Loucy (cell line): Measurements from ENCODE around the gene BTBD10.
A peak's percentile ranks its signal among the peaks of the same experiment; 100 is the strongest.

Experiments
- H2AFZ ChIP-seq: fragments of 200-600 bp; sonication (generic); 2 replicates; pipeline ENCODE4 v1.6.0; 2016; ENCODE audit warnings: antibody characterized with exemption, mild to moderate bottlenecking, low read length, moderate library complexity
- H3F3A ChIP-seq: fragments of 200-600 bp; 2 replicates; pipeline ENCODE4 v1.6.0; 2016; ENCODE audit warnings: antibody characterized with exemption, low read depth, mild to moderate bottlenecking
- H3K27me3 ChIP-seq: fragments of 200-600 bp; sonication (generic); 2 replicates; pipeline ENCODE4 v1.6.1; 2014; ENCODE audit warnings: low read length, mild to moderate bottlenecking; ENCODE audit not compliant: insufficient read depth, poor library complexity, severe bottlenecking
- H3K36me3 ChIP-seq: fragments of 200-600 bp; sonication (generic); 2 replicates; pipeline ENCODE4 v1.6.1; 2016; ENCODE audit warnings: low read length; ENCODE audit not compliant: insufficient read depth
- H3K4me1 ChIP-seq: fragments of 200-600 bp; sonication (generic); 2 replicates; pipeline ENCODE4 v1.5.1; 2014; ENCODE audit warnings: low read length, mild to moderate bottlenecking; ENCODE audit not compliant: insufficient read depth, poor library complexity, severe bottlenecking
- H3K4me2 ChIP-seq: fragments of 200-600 bp; sonication (generic); 2 replicates; pipeline ENCODE4 v1.6.0; 2014; ENCODE audit warnings: antibody characterized with exemption, low read length, low read depth, mild to moderate bottlenecking; ENCODE audit not compliant: poor library complexity, severe bottlenecking
- H3K4me3 ChIP-seq: fragments of 200-600 bp; sonication (generic); 2 replicates; pipeline ENCODE4 v1.5.1; 2014; ENCODE audit warnings: low read length, mild to moderate bottlenecking, mixed read lengths; ENCODE audit not compliant: poor library complexity, severe bottlenecking
- H3K79me2 ChIP-seq: fragments of 200-600 bp; sonication (generic); 2 replicates; pipeline ENCODE4 v1.6.1; 2014; ENCODE audit warnings: low read length; ENCODE audit not compliant: insufficient read depth
- H3K9ac ChIP-seq: fragments of 200-600 bp; sonication (generic); 2 replicates; pipeline ENCODE4 v1.6.0; 2014; ENCODE audit warnings: mild to moderate bottlenecking, low read depth, low read length, moderate library complexity; ENCODE audit not compliant: poor library complexity, severe bottlenecking
- H3K9me2 ChIP-seq: fragments of 200-600 bp; sonication (generic); replicated peaks from 2 replicates; pipeline ENCODE4 v1.6.1; 2016; ENCODE audit warnings: low read depth, low read length, mixed read lengths
- H3K9me3 ChIP-seq: fragments of 200-600 bp; sonication (generic); 2 replicates; pipeline ENCODE4 v1.6.1; 2014; ENCODE audit warnings: mild to moderate bottlenecking, antibody characterized with exemption, low read length, low read depth; ENCODE audit not compliant: insufficient read depth
- H4K20me1 ChIP-seq: fragments of 200-600 bp; sonication (generic); 2 replicates; pipeline ENCODE4 v1.6.0; 2014; ENCODE audit warnings: antibody characterized with exemption, low read length, mild to moderate bottlenecking; ENCODE audit not compliant: insufficient read depth, poor library complexity, severe bottlenecking
- EZH2phosphoT487 ChIP-seq: fragments of 200-600 bp; IDR thresholded peaks from 2 replicates; pipeline ENCODE4 v1.6.1; 2018; ENCODE audit warnings: antibody characterized with exemption, mild to moderate bottlenecking, moderate library complexity, borderline replicate concordance
- TF ChIP-seq, protein P1 (sequence below): fragments of 200-600 bp; sonication (generic); conservative IDR thresholded peaks from 2 replicates; pipeline ENCODE4 v1.5.1; 2014; ENCODE audit warnings: mild to moderate bottlenecking, antibody characterized with exemption, low read length

The BTBD10 gene

DNA sequence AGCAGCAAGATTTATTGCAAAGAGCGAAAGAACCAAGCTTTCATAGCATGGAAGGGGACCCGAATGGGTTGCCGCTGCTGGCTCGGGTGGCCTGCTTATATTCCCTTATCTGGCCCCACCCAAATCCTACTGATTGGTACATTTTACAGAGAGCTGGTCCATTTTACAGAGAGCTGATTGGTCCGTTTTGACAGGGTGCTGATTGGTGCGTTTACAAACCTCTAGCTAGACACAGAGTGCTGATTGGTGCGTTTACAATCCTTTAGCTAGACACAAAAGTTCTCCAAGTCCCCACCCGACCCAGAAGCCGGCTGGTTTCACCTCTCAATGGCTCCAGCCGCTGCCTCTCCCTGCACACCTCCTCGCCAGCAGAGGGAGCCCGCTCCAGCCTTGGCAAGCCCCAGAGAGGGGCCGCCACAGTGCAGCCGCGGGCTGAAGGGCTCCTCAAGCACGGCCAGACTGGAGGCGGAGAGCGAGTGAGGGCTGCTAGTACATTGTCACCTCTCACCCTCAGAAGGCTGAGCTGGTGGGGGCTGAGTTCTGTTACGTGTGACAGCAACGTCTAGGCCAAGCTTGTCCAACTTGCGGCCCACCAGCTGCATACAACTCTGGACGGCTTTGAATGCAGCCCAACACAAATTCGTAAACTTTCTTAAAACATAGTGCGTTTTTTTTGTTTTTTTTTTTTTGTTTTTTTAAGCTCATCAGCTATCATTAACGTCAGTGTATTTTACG, 24.1 kb upstream of the BTBD10 start:
- H2AFZ ChIP-seq = no peak overlapping the region

DNA sequence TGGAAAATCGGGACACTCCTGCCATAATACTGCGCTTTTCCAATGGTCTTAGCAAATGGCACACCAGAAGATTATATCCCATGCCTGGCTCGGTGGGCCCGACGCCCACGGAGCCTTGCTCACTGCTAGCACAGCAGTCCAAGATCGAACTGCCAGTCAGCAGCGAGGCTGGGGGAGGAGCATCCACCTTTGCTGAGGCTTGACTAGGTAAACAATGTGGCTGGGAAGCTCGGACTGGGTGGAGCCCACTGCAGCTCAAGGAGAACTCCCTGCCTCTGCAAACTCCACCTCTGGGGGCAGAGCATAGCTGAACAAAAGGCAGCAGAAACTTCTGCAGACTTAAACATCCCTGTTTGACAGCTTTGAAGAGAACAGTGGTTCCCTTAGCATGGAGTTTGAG, 17.2 kb upstream of the BTBD10 start:
- H3K4me2 ChIP-seq = no peak overlapping the region
- no peaks in the 10 kb centered on the region for H3K36me3 ChIP-seq
- H2AFZ ChIP-seq = no peak overlapping the region
- H3F3A ChIP-seq = no peaks in the 10 kb centered on the region
- no peak for TF ChIP-seq EZH2phosphoT487
- H3K79me2 ChIP-seq = no peaks in the 10 kb centered on the region
- H3K27me3 ChIP-seq = no peaks in the 10 kb centered on the region
- H3K9ac ChIP-seq = no peak overlapping the region
- no peaks in the 10 kb centered on the region; the same call in 1 of the 2 replicates for H3K9me3 ChIP-seq
- no peaks in the 10 kb centered on the region for H4K20me1 ChIP-seq
- H3K4me3 ChIP-seq = no peak overlapping the region
- no peaks in the 10 kb centered on the region for H3K9me2 ChIP-seq
- H3K4me1 ChIP-seq = no peaks in the 10 kb centered on the region

More for the DNA sequence above, 24.1 kb upstream of the BTBD10 start:
- TF ChIP-seq, protein P1, sequence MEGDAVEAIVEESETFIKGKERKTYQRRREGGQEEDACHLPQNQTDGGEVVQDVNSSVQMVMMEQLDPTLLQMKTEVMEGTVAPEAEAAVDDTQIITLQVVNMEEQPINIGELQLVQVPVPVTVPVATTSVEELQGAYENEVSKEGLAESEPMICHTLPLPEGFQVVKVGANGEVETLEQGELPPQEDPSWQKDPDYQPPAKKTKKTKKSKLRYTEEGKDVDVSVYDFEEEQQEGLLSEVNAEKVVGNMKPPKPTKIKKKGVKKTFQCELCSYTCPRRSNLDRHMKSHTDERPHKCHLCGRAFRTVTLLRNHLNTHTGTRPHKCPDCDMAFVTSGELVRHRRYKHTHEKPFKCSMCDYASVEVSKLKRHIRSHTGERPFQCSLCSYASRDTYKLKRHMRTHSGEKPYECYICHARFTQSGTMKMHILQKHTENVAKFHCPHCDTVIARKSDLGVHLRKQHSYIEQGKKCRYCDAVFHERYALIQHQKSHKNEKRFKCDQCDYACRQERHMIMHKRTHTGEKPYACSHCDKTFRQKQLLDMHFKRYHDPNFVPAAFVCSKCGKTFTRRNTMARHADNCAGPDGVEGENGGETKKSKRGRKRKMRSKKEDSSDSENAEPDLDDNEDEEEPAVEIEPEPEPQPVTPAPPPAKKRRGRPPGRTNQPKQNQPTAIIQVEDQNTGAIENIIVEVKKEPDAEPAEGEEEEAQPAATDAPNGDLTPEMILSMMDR = no peak; the same call in 1 of the 2 replicates
- Histone ChIP-seq H3K4me1 (peaks cover 12% of the 10 kb centered on the region), H3K9me3 (no peaks in the 10 kb centered on the region), H3K79me2 (no peaks in the 10 kb centered on the region), H3K4me3 (peak overlapping the region; percentile 18), H4K20me1 (no peaks in the 10 kb centered on the region), H3K9ac (no peak overlapping the region), H3K4me2 (peak overlapping the region; percentile 15), H3K36me3 (no peaks in the 10 kb centered on the region), H3F3A (no peaks in the 10 kb centered on the region), H3K9me2 (no peaks in the 10 kb centered on the region), H3K27me3 (no peaks in the 10 kb centered on the region)

DNA sequence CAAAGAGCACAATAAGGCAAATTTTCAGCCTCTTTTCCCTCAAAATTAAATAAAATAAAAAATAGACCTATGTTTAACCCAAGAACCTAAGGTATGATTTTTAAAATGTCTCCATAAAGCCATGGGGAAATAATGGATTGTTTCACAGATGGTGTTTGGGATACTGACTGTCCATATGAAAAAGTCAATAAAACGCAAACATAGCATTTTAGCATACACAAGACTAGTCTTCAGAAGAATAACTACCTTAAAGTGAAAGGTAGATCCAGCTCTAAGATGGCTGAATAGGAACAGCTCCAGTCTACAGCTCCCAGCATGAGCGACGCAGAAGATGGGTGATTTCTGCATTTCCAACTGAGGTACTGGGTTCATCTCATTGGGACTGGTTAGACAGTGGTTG, 16.7 kb upstream of the BTBD10 start:
- H3K9ac ChIP-seq = no peak overlapping the region
- no peaks in the 10 kb centered on the region for H3K27me3 ChIP-seq
- H3K9me3 ChIP-seq = no peaks in the 10 kb centered on the region; the same call in 1 of the 2 replicates
- H3K4me1 ChIP-seq = no peaks in the 10 kb centered on the region
- H3K36me3 ChIP-seq = no peaks in the 10 kb centered on the region
- no peaks in the 10 kb centered on the region for H3K9me2 ChIP-seq
- TF ChIP-seq EZH2phosphoT487 = no peak
- TF ChIP-seq, protein P1 = no peak
- no peaks in the 10 kb centered on the region for H4K20me1 ChIP-seq
- H3F3A ChIP-seq = no peaks in the 10 kb centered on the region
- no peak overlapping the region for H2AFZ ChIP-seq
- H3K4me2 ChIP-seq = no peak overlapping the region
- H3K4me3 ChIP-seq = no peak overlapping the region
- no peaks in the 10 kb centered on the region for H3K79me2 ChIP-seq

DNA sequence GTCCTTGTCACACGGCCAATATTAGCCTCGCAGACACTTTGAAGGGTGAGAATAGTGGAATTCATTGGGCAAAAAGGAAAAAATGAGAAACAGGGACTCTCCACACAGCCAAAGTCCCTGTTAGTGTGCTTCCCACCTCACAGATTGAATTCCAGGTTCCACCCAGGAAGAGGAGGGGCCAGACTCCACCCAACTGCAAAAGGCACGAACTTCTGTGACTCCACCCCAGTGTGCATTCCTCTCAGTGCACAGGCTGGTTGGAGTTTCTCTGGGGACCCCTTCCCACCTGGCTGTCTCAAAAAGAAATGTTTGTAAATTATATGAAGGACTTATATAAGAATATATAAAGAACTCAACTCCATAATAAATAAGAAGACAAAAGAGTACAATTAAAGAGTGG, 12.1 kb upstream of the BTBD10 start:
- H3K36me3 ChIP-seq = no peaks in the 10 kb centered on the region
- no peak for TF ChIP-seq EZH2phosphoT487
- TF ChIP-seq, protein P1 = no peak
- no peak overlapping the region for H2AFZ ChIP-seq
- no peaks in the 10 kb centered on the region for H3K79me2 ChIP-seq
- no peaks in the 10 kb centered on the region for H3K27me3 ChIP-seq
- H3F3A ChIP-seq = no peaks in the 10 kb centered on the region
- no peaks in the 10 kb centered on the region for H3K9me3 ChIP-seq
- H3K4me1 ChIP-seq = no peaks in the 10 kb centered on the region
- no peaks in the 10 kb centered on the region for H4K20me1 ChIP-seq
- no peak overlapping the region for H3K4me2 ChIP-seq
- no peak overlapping the region for H3K9ac ChIP-seq
- no peak overlapping the region for H3K4me3 ChIP-seq
- H3K9me2 ChIP-seq = no peaks in the 10 kb centered on the region
